Measurements from ENCODE around the gene GOLGA6L2.

- TF ChIP-seq POU2F2 (IDR thresholded peaks at IDR 0.05; ENCODE audit: low read depth, low read length) (no peak), POLR2A (IDR thresholded peaks at IDR 0.05; ENCODE audit: low read depth, low read length) (no peak), POLR2AphosphoS5 (IDR thresholded peaks at IDR 0.05; ENCODE audit: low read depth, low read length) (no peak)
These were observed 35.2 kb downstream of the GOLGA6L2 start for GRCh38 chr15:23411841-23412240.

Data from GM12891 (cell line).